HG02571 (cell line): Measurements from ENCODE around the gene CRIM1.

Experiments used
- ATAC-seq: cut with Tn5 transposase; IDR thresholded peaks from one replicate; pipeline ENCODE4 v1.9.1; 2021; ENCODE audit warnings: mild to moderate bottlenecking, moderate library complexity; ENCODE audit not compliant: unreplicated experiment

The CRIM1 gene

GRCh38 chr2:36509075-36509474 is 153.5 kb downstream of the CRIM1 start:
- no peak for ATAC-seq

DNA sequence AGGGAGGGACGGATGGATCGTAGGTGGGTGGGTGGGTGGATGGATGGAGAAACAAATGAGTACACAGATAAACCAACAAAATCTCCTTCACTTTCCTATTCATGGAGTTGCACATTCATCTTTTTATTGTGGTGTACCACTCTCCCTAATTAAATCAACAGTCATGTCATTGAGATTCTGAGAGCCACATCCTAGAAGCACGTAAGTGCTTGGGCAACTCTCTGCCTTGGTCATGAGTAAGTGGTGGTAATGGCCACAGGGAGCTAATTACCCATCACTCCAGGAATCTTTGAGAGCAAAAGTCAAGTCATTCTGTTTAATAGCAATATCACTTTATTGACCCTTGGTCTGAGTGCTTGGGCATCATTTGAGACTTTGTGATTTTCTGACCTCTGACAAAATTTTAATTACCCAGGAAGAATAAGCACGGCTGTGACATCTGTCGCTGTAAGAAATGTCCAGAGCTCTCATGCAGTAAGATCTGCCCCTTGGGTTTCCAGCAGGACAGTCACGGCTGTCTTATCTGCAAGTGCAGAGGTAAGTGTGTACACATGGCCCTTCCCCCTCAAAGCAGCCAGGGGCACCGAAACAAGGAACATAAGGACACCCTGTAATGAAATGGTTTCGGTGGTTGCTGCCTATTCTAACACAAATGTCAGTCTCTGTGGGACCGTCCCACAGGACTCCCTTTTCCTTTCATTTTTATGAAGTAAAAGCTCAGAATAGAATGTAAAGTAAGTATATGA is 156.5 kb downstream of the CRIM1 start:
- no peak for ATAC-seq

DNA sequence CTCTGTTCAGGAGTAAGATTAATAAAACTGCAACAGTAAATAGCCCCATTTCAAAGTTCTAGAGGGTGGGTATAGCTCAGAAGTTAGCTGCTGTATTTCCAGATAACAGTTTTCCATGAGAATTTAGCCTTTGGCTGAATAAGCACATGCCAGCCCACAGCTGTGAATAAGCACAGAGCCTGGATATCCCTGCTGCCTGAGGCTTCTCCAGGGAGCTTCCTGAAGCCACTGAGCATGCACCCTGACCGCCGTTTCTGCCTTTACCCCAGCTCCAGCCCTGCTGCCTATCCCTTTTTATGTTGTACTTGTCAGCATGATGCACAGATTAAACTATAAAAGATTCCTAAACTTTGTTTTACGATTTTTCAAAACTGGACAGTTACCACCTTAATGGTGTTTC is 157.1 kb downstream of the CRIM1 start:
- ATAC-seq, result no peak

GRCh38 chr2:36513661-36514060 is 158.1 kb downstream of the CRIM1 start:
- peak; percentile 49 for ATAC-seq

DNA sequence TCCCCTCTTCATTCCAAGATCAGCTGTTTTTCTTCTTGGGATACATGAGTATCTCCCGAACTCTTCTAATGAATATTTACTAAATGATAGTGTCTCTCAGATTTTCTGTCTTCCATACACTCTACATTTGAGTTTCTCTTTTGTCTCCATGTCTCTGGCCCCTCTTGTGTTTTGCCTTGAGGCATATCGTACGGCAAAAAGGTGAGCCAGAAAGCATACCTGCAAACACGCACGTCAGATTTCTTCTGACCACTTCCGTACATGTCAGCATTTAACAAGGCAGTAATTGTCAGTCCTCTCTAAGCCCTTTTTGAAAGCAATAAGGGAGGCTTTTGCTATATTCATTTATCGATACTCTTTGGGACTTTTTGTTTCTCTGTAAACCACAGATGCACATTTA is 160.0 kb downstream of the CRIM1 start:
- no peak for ATAC-seq

GRCh38 chr2:36516136-36516870 is 160.7 kb downstream of the CRIM1 start:
- no peak for ATAC-seq

- ATAC-seq, result no peak
Observed at GRCh38 chr2:36520431-36520830, 164.9 kb downstream of the CRIM1 start.

DNA sequence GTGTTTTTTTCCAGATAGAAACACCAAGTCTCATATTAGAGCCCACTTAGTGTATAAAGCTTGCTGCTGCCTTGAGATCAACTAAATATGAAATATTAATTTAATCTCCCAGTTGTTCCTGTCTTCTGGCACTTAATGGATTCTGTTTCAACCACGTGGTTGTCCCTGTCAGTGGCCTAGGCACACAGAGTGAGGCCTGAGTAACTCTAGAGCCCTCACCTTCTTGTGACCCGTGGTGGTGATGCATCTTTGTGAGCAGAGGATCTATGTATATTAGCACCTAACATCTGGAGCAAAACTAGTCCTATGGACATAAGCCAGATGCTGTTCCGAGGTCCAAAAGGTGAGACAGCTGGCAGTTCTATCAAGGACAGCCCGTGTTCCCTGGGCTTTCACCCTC is 167.6 kb downstream of the CRIM1 start:
- no peak for ATAC-seq

DNA sequence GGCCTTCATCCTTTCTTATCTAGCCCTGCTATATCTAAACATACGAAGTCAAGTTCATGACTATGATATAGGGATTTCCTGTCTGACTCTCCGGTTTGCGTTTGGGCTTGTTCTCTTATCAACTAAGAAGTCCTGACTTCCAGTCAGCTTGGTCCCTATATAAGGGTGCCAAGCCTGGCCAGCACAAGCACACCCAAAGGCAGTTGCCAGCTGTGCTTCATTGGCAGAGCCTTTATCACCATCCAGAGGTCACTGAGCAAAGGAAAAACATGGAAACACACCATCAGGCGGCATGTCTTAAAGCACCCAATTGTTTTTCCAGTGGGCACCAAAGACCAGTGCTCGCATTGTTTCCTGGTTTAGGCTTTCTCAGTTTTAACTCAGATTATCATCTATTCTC is 169.7 kb downstream of the CRIM1 start:
- ATAC-seq, result no peak

DNA sequence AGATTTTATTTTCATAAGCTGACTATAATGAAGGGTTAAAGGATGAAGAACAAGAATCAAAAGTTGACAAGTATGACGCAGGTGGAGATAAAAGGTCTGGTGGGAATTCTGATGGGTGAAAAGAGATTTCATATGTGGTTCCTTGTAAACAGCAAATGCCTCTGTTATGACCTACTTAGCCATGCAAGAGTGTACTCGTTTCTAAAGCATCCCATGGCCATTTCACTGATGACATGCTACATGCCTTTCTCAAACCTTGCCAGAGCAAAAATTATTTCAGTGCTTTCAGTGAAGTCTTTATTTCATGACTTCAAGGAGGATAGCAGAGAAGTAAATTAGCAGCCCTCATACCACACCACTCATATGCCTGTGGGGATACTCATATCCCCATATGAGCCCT is 170.6 kb downstream of the CRIM1 start:
- ATAC-seq, result no peak

DNA sequence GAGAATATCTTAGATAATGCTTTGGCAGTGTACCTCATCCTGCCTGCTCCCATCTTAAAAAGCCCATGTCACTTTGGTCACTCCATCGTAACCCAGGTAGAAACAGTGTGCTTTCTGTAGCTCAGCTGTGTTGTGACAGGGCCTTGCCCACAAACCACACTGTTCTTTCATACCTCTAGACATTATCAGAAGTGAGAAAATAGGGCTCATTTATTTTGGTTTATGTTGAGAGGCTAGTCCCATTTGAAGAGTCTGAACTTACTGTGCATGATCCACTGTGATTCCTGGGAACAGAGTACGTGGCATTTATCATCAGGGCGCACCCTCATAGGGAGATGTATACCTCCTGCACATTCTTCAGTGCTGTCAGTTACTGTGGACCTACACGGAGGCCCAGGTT is 172.7 kb downstream of the CRIM1 start:
- peak; percentile 73 for ATAC-seq

GRCh38 chr2:36528766-36529392 is 173.3 kb downstream of the CRIM1 start:
- ATAC-seq, result no peak

DNA sequence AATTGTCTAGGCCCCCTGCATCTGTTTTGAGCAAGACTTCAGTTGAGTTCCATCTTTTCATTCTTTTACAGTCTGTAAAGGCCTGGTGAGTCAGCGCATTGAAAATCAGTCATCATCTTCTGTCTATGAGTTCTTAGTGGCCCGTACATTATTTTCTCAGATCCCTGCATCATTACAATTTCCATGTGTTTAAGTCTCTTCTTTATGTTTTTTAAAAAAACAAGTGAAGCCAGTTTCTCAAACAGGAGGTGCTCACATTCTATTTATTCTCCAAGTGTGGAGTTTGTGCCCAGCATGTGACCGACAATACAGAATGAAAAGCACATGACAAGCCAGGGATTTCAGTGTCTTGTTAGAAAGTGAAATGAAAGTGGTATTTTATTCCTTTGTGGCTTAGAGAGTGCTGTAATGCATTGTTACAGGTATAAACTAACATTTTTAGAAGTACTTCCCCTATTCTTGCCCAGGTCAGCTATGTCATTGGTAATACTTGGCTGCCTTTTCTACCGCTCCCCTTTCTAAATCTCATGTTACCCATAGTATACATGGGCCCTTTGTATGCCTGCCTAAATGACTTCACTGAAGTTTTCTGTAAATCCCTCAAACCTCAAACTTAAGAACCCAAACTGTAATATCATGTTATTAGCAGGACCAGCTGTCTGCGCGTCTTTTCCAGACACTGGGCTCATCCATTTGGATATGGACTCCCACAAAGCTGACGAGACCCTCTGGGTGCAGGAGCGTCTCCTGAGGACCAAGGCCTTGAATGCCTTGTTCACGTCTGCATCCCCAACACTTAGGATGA is 174.8 kb downstream of the CRIM1 start:
- peak; percentile 60 for ATAC-seq

- ATAC-seq, result no peak
Observed at GRCh38 chr2:36530983-36531354, 175.4 kb downstream of the CRIM1 start.

GRCh38 chr2:36534275-36534799 is 178.8 kb downstream of the CRIM1 start:
- no peak for ATAC-seq

- no peak for ATAC-seq
Observed at GRCh38 chr2:36535099-36535498, 179.5 kb downstream of the CRIM1 start.

DNA sequence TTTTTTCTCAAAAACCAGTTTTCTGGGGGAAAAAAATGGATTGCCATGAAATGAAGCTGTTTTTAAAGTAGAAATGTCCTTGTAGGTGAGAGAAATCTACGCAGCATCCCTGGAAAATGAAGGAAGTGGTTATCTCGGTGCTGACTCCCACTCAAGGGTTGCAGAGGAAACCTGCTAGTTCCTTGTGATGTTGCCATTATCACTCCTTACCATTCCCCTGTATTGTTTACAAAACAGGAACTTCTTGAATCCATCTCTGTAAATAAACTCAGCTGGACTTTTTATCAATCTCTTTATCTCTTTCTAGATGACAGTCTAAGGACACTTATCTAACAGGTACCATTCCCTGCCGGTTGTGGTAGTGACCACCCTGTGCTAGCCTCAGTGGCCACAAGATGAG is 181.2 kb downstream of the CRIM1 start:
- no peak for ATAC-seq

DNA sequence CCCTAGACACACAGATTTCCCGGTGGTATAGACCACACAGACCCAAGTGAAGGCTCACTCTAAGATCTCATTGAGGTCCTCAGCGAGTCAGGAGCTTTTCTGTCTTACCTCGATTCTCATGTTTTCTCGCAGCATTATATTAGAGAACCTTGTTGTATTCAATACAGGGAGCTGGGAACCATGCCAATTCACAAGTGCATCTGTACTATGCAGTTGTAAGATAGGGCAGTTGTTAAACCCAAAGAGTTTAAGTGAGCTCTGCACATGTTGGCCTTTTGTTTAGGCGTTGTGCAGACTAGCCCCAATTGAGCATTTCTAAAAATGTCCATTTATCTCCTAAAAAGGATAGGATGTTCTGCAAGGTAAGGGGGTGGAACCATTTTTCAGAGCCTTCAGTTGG is 182.8 kb downstream of the CRIM1 start:
- no peak for ATAC-seq

DNA sequence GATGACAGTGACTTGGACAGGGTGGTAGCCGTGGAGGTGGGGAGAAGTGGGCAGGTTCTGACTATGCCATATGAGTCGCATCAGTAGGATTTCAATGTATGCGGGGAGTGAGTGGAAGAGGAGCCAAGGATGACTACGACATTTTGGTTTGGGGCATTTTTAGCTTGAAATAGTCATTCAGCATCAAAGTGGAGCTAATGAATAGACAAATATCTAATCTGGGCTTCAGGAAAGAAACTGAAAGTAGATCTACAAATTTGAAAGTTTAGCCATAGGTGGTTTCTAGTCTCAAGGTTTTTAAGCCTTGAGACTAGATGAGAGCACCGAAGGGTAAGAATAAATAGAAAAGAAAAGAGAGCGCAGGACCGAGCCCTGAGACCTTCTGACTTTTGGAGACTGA is 184.1 kb downstream of the CRIM1 start:
- peak; percentile 67 for ATAC-seq

- no peak for ATAC-seq
Observed at GRCh38 chr2:36540986-36541754, 185.6 kb downstream of the CRIM1 start.
